Measurements from ENCODE around the gene PPP1R26.

DNA sequence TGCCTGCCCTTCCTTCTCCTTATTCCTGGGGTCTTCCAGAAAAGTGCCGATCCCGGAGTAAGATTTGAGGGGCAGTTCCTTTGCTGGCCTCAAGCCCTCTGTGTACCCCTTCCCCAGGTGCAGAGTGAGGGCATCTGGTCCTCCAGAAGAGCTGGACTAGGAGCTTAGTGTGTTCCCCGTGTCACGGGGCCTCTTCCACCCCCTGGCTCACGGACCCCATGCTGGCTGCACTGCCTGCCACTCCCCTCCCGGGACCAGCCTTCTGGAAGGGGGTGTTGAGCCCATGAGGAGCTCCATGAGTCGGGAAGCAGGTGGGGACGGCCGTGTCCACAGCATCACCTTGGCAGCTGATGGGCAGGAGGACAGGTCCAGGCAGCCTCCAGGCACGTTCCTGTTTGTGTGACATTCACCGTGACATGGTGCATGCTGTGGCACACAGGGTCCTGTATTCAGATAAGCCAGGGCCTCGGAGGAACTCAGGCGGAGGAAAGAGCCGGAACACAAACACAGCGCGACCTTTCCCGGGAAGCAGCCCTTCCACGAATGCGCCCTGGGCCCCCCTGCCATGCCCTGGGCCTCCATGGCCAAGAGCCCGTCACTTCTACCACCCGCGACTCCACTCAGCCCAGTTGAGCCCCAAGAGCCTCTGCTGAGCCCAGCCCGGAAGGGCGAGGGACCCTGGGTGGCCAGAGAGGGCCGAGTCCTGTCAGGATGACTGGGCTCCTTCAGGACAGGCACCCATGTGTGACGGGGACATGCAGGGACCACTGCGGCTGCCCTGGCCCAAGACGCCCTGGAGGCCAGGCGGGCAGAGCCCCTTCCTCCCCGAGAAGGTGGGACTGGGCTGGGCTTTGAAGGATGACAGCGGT is 35.7 kb downstream of the PPP1R26 start:
- TF ChIP-seq, protein P1, sequence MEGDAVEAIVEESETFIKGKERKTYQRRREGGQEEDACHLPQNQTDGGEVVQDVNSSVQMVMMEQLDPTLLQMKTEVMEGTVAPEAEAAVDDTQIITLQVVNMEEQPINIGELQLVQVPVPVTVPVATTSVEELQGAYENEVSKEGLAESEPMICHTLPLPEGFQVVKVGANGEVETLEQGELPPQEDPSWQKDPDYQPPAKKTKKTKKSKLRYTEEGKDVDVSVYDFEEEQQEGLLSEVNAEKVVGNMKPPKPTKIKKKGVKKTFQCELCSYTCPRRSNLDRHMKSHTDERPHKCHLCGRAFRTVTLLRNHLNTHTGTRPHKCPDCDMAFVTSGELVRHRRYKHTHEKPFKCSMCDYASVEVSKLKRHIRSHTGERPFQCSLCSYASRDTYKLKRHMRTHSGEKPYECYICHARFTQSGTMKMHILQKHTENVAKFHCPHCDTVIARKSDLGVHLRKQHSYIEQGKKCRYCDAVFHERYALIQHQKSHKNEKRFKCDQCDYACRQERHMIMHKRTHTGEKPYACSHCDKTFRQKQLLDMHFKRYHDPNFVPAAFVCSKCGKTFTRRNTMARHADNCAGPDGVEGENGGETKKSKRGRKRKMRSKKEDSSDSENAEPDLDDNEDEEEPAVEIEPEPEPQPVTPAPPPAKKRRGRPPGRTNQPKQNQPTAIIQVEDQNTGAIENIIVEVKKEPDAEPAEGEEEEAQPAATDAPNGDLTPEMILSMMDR (conservative IDR thresholded peaks at IDR 0.05; ENCODE audit: low read depth in 2 of 2) = no peak
- no peak for TF ChIP-seq POLR2AphosphoS5 (IDR thresholded peaks at IDR 0.05; ENCODE audit: low read depth)
- TF ChIP-seq, protein P2, sequence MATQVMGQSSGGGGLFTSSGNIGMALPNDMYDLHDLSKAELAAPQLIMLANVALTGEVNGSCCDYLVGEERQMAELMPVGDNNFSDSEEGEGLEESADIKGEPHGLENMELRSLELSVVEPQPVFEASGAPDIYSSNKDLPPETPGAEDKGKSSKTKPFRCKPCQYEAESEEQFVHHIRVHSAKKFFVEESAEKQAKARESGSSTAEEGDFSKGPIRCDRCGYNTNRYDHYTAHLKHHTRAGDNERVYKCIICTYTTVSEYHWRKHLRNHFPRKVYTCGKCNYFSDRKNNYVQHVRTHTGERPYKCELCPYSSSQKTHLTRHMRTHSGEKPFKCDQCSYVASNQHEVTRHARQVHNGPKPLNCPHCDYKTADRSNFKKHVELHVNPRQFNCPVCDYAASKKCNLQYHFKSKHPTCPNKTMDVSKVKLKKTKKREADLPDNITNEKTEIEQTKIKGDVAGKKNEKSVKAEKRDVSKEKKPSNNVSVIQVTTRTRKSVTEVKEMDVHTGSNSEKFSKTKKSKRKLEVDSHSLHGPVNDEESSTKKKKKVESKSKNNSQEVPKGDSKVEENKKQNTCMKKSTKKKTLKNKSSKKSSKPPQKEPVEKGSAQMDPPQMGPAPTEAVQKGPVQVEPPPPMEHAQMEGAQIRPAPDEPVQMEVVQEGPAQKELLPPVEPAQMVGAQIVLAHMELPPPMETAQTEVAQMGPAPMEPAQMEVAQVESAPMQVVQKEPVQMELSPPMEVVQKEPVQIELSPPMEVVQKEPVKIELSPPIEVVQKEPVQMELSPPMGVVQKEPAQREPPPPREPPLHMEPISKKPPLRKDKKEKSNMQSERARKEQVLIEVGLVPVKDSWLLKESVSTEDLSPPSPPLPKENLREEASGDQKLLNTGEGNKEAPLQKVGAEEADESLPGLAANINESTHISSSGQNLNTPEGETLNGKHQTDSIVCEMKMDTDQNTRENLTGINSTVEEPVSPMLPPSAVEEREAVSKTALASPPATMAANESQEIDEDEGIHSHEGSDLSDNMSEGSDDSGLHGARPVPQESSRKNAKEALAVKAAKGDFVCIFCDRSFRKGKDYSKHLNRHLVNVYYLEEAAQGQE (IDR thresholded peaks at IDR 0.05; ENCODE audit: unreplicated experiment) = no peak
- no peak for TF ChIP-seq ZNF331 (CRISPR knock-in tag; IDR thresholded peaks at IDR 0.05; ENCODE audit: low read depth)
- no peak for TF ChIP-seq EZH2 (IDR thresholded peaks at IDR 0.05; ENCODE audit: low read depth, unreplicated experiment)
- TF ChIP-seq EZH2phosphoT487 (IDR thresholded peaks at IDR 0.05; ENCODE audit: unreplicated experiment) = no peak
- no peak for TF ChIP-seq CREB1 (CRISPR knock-in tag; IDR thresholded peaks at IDR 0.05; ENCODE audit: low read depth)
- no peak for TF ChIP-seq STAT1 (IDR thresholded peaks at IDR 0.05; ENCODE audit: unreplicated experiment)
- TF ChIP-seq JUNB (IDR thresholded peaks at IDR 0.05; ENCODE audit: unreplicated experiment) = no peak
- TF ChIP-seq, protein P3, sequence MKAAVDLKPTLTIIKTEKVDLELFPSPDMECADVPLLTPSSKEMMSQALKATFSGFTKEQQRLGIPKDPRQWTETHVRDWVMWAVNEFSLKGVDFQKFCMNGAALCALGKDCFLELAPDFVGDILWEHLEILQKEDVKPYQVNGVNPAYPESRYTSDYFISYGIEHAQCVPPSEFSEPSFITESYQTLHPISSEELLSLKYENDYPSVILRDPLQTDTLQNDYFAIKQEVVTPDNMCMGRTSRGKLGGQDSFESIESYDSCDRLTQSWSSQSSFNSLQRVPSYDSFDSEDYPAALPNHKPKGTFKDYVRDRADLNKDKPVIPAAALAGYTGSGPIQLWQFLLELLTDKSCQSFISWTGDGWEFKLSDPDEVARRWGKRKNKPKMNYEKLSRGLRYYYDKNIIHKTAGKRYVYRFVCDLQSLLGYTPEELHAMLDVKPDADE (IDR thresholded peaks at IDR 0.05) = no peak
- TF ChIP-seq ZNF114 (CRISPR knock-in tag; IDR thresholded peaks at IDR 0.05) = no peak
- TF ChIP-seq, protein P4, sequence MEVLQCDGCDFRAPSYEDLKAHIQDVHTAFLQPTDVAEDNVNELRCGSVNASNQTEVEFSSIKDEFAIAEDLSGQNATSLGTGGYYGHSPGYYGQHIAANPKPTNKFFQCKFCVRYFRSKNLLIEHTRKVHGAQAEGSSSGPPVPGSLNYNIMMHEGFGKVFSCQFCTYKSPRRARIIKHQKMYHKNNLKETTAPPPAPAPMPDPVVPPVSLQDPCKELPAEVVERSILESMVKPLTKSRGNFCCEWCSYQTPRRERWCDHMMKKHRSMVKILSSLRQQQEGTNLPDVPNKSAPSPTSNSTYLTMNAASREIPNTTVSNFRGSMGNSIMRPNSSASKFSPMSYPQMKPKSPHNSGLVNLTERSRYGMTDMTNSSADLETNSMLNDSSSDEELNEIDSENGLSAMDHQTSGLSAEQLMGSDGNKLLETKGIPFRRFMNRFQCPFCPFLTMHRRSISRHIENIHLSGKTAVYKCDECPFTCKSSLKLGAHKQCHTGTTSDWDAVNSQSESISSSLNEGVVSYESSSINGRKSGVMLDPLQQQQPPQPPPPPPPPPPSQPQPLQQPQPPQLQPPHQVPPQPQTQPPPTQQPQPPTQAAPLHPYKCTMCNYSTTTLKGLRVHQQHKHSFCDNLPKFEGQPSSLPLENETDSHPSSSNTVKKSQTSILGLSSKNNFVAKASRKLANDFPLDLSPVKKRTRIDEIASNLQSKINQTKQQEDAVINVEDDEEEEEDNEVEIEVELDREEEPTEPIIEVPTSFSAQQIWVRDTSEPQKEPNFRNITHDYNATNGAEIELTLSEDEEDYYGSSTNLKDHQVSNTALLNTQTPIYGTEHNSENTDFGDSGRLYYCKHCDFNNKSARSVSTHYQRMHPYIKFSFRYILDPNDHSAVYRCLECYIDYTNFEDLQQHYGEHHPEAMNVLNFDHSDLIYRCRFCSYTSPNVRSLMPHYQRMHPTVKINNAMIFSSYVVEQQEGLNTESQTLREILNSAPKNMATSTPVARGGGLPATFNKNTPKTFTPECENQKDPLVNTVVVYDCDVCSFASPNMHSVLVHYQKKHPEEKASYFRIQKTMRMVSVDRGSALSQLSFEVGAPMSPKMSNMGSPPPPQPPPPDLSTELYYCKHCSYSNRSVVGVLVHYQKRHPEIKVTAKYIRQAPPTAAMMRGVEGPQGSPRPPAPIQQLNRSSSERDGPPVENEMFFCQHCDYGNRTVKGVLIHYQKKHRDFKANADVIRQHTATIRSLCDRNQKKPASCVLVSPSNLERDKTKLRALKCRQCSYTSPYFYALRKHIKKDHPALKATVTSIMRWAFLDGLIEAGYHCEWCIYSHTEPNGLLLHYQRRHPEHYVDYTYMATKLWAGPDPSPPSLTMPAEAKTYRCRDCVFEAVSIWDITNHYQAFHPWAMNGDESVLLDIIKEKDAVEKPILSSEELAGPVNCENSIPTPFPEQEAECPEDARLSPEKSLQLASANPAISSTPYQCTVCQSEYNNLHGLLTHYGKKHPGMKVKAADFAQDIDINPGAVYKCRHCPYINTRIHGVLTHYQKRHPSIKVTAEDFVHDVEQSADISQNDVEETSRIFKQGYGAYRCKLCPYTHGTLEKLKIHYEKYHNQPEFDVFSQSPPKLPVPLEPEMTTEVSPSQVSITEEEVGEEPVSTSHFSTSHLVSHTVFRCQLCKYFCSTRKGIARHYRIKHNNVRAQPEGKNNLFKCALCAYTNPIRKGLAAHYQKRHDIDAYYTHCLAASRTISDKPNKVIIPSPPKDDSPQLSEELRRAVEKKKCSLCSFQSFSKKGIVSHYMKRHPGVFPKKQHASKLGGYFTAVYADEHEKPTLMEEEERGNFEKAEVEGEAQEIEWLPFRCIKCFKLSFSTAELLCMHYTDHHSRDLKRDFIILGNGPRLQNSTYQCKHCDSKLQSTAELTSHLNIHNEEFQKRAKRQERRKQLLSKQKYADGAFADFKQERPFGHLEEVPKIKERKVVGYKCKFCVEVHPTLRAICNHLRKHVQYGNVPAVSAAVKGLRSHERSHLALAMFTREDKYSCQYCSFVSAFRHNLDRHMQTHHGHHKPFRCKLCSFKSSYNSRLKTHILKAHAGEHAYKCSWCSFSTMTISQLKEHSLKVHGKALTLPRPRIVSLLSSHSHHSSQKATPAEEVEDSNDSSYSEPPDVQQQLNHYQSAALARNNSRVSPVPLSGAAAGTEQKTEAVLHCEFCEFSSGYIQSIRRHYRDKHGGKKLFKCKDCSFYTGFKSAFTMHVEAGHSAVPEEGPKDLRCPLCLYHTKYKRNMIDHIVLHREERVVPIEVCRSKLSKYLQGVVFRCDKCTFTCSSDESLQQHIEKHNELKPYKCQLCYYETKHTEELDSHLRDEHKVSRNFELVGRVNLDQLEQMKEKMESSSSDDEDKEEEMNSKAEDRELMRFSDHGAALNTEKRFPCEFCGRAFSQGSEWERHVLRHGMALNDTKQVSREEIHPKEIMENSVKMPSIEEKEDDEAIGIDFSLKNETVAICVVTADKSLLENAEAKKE (CRISPR knock-in tag; IDR thresholded peaks at IDR 0.05) = no peak

Measured in GM23338 (cell line).